PC-3 (cell line): ENCODE measurements around the gene CDC40. TPM values are rescaled to one million over a fixed set of nuclear protein-coding genes. Genes with fewer than 3 reads are reported as not detected.

Experiments used
- ATAC-seq: fragments of 200-7000 bp; cut with Tn5 transposase; 2 replicates; pipeline ENCODE4 v1.9.1; 2020; ENCODE audit warnings: mild to moderate bottlenecking, moderate library complexity
- BruUV-seq: library from RNA; stranded (reverse); fragments of 400-500 nt; replicated peaks from 2 replicates; lab custom pipeline; 2021; lab: Mats Ljungman, UMichigan
- CTCF ChIA-PET: fragments of 300-600 bp; sonication (Branson Sonifier 250); formaldehyde crosslinking; loops from one replicate; lab custom pipeline; 2022; ENCODE audit warnings: antibody characterized with exemption; lab: Charles Lee
- POLR2A ChIA-PET: fragments of 300-600 bp; sonication (Branson Sonifier 250); formaldehyde crosslinking; loops from one replicate; lab custom pipeline; 2022; ENCODE audit warnings: antibody characterized with exemption; ENCODE audit not compliant: unreplicated experiment; lab: Charles Lee
- DNase-seq: peaks from one replicate; pipeline ENCODE4 v3.0.0-alpha.2; 2015
- H2AFZ ChIP-seq: fragments of 300-600 bp; sonication (generic); 2 replicates; pipeline ENCODE4 v1.6.0; 2016; ENCODE audit warnings: antibody characterized with exemption, low read length
- H3F3A ChIP-seq: fragments of 300-600 bp; sonication (generic); one replicate; pipeline ENCODE4 v1.6.0; 2017; ENCODE audit warnings: antibody characterized with exemption, low read length, control low read depth, mild to moderate bottlenecking; ENCODE audit not compliant: unreplicated experiment
- H3K27ac ChIP-seq: fragments of 300-600 bp; sonication (generic); 2 replicates; pipeline ENCODE4 v1.5.1; 2016; ENCODE audit warnings: mild to moderate bottlenecking, low read length
- H3K27me3 ChIP-seq: fragments of 300-600 bp; sonication (generic); 2 replicates; pipeline ENCODE4 v1.6.1; 2016; ENCODE audit warnings: low read length, mixed read lengths
- H3K36me3 ChIP-seq: fragments of 300-600 bp; sonication (generic); 2 replicates; pipeline ENCODE4 v1.6.1; 2016; ENCODE audit warnings: low read depth, mixed run types, low read length, mixed read lengths
- H3K4me1 ChIP-seq: fragments of 300-600 bp; sonication (generic); 2 replicates; pipeline ENCODE4 v1.5.1; 2016; ENCODE audit warnings: low read length; ENCODE audit not compliant: insufficient read depth
- H3K4me2 ChIP-seq: fragments of 300-600 bp; sonication (generic); 2 replicates; pipeline ENCODE4 v1.6.0; 2016; ENCODE audit warnings: low read length
- H3K4me3 ChIP-seq: fragments of 300-600 bp; sonication (generic); 2 replicates; pipeline ENCODE4 v1.5.1; 2016; ENCODE audit warnings: mild to moderate bottlenecking, low read length, mixed read lengths
- H3K79me2 ChIP-seq: fragments of 300-600 bp; sonication (generic); 2 replicates; pipeline ENCODE4 v1.6.1; 2017; ENCODE audit warnings: low read length, mixed read lengths
- H3K9ac ChIP-seq: fragments of 300-600 bp; sonication (generic); 2 replicates; pipeline ENCODE4 v1.6.0; 2016; ENCODE audit warnings: mild to moderate bottlenecking, low read length
- H3K9me2 ChIP-seq: fragments of 300-600 bp; sonication (generic); replicated peaks from 2 replicates; pipeline ENCODE4 v1.6.1; 2016; ENCODE audit warnings: mixed run types, low read length, mixed read lengths
- H3K9me3 ChIP-seq: fragments of 300-600 bp; sonication (generic); 2 replicates; pipeline ENCODE4 v1.6.1; 2016; ENCODE audit warnings: low read length, mixed read lengths
- H4K20me1 ChIP-seq: fragments of 300-600 bp; sonication (generic); 2 replicates; pipeline ENCODE4 v1.6.1; 2016; ENCODE audit warnings: low read length, mixed read lengths
- CTCF ChIP-seq: fragments of 300-600 bp; sonication (generic); conservative IDR thresholded peaks from 2 replicates; pipeline ENCODE4 v1.5.1; 2017; ENCODE audit warnings: antibody characterized with exemption, low read depth, mild to moderate bottlenecking, low read length
- EZH2 ChIP-seq: fragments of 300-600 bp; sonication (generic); IDR thresholded peaks from one replicate; pipeline ENCODE4 v1.6.1; 2017; ENCODE audit warnings: antibody characterized with exemption, mild to moderate bottlenecking, low read length; ENCODE audit not compliant: unreplicated experiment
- EZH2phosphoT487 ChIP-seq: fragments of 300-600 bp; sonication (generic); IDR thresholded peaks from 2 replicates; pipeline ENCODE4 v1.6.1; 2018; ENCODE audit warnings: mild to moderate bottlenecking, antibody characterized with exemption, low read length, borderline replicate concordance
- intact Hi-C: fragments of 100-400 bp; cut with micrococcal nuclease; formaldehyde crosslinking; loops from 2 replicates; pipeline ENCODE4 v1.9.0; 2023
- total RNA-seq: library from RNA; depleted of rRNA; stranded (reverse); fragments of >200 nt; gene quantifications from 2 replicates; pipeline ENCODE4 v1.2.3, GENCODE V29; 2014

The CDC40 gene
- total RNA-seq, 1 experiment from 2014 or later, result 8.9 TPM

- no peak overlapping the region for H3K4me2 ChIP-seq
- DNase-seq, result no peak
- intact Hi-C loops, result no loop called here
- H3F3A ChIP-seq, result no peaks in the 10 kb centered on the region
- no peak overlapping the region for H2AFZ ChIP-seq
- H3K27me3 ChIP-seq, result no peaks in the 10 kb centered on the region
- H3K9me3 ChIP-seq, result no peaks in the 10 kb centered on the region
- no peak for TF ChIP-seq EZH2
- TF ChIP-seq EZH2phosphoT487, result no peak
- no peak for TF ChIP-seq CTCF
- no peaks in the 10 kb centered on the region for H3K9me2 ChIP-seq
- no peak overlapping the region for H3K27ac ChIP-seq
- POLR2A ChIA-PET, result no interaction called here
- BruUV-seq, result no TSS peak
- no peak for ATAC-seq
- H3K36me3 ChIP-seq, result peaks cover 2% of the 10 kb centered on the region; the same call in 1 of the 2 replicates
- no peaks in the 10 kb centered on the region for H4K20me1 ChIP-seq
- H3K9ac ChIP-seq, result no peak overlapping the region
- H3K4me3 ChIP-seq, result no peak overlapping the region
- CTCF ChIA-PET, result no interaction called here
- H3K79me2 ChIP-seq, result no peaks in the 10 kb centered on the region
- H3K4me1 ChIP-seq, result no peaks in the 10 kb centered on the region
Measured at GRCh38 chr6:110221738-110222137, 41.5 kb downstream of the CDC40 start.

DNA sequence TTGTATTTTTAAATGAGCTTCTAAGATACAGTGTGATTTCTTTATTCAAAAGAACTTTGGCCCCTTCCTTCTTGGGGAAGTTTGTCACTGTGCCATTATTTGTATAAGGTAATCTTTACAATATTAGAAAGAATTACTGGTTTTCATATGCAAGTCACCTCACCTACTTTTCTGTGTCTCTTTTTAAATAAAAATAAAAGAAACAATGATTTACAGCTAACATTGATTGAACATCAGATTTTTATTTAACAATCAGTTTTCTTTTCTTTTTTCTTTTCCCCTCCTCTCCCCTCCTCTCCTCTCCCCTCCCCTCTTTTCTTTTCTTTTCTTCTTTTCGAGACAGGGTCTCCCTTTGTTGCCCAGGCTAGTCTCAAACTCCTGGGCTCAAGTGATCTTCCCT, 46.0 kb downstream of the CDC40 start:
- DNase-seq (no peak), ATAC-seq (no peak)
- H4K20me1 ChIP-seq, result no peaks in the 10 kb centered on the region
- TF ChIP-seq EZH2phosphoT487, result no peak
- TF ChIP-seq EZH2, result no peak
- TF ChIP-seq CTCF, result no peak
- H3K4me3 ChIP-seq, result no peak overlapping the region
- no peaks in the 10 kb centered on the region for H3K27me3 ChIP-seq
- H3F3A ChIP-seq, result no peaks in the 10 kb centered on the region
- H3K9me3 ChIP-seq, result no peaks in the 10 kb centered on the region
- no peaks in the 10 kb centered on the region; the same call in 1 of the 2 replicates for H3K36me3 ChIP-seq
- H3K4me2 ChIP-seq, result no peak overlapping the region
- POLR2A ChIA-PET, result no interaction called here
- no peaks in the 10 kb centered on the region for H3K4me1 ChIP-seq
- H3K9ac ChIP-seq, result no peak overlapping the region
- no TSS peak for BruUV-seq
- no peak overlapping the region for H3K27ac ChIP-seq
- H2AFZ ChIP-seq, result no peak overlapping the region
- H3K79me2 ChIP-seq, result no peaks in the 10 kb centered on the region
- no peaks in the 10 kb centered on the region for H3K9me2 ChIP-seq
- CTCF ChIA-PET, result no interaction called here
- intact Hi-C loops, result no loop called here

DNA sequence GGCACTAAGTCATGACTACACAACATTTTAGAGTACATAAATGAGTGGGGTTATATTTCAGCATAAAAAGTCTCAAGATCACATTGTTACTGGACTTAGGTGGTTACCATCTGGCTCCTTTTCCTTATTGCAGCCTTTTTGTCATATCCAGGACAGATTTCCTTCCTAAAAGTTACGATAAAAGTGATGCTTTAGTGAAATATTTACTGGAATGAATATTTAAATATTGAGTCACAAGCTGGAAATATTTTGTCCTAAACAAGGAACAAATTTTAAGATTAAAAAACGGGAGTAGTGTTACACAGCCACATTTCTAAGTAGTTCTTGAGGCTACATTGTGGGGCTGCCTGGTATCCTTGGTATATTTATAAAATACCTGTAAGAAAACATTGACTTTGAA, 52.2 kb downstream of the CDC40 start:
- Histone ChIP-seq H2AFZ (no peak overlapping the region), H3K9me2 (no peaks in the 10 kb centered on the region), H3K4me3 (no peak overlapping the region), H3K27ac (no peak overlapping the region), H3K9ac (no peak overlapping the region), H3K4me1 (no peaks in the 10 kb centered on the region), H3K79me2 (no peaks in the 10 kb centered on the region), H3K9me3 (no peaks in the 10 kb centered on the region), H4K20me1 (no peaks in the 10 kb centered on the region), H3K27me3 (no peaks in the 10 kb centered on the region), H3K4me2 (no peak overlapping the region), H3K36me3 (no peaks in the 10 kb centered on the region; the same call in 1 of the 2 replicates), H3F3A (no peaks in the 10 kb centered on the region)
- BruUV-seq, result no TSS peak
- ChIA-PET CTCF (interaction anchor here (0.6 kb wide), 1 partner anchor 1129 kb away, joined by 3 read pairs; no protein-coding TSS in a partner anchor), POLR2A (no interaction called here)
- no peak for DNase-seq
- intact Hi-C loops, result no loop called here
- TF ChIP-seq CTCF, result no peak
- TF ChIP-seq EZH2phosphoT487, result no peak
- TF ChIP-seq EZH2, result no peak
- ATAC-seq, result no peak
